OCI-LY1 (cell line): ENCODE measurements around the gene FYB2.

Source experiments
- H2AFZ ChIP-seq: fragments of 200-600 bp; sonication (generic), shearing (Covaris generic); 2 replicates; pipeline ENCODE4 v1.6.0; 2014; ENCODE audit warnings: antibody characterized with exemption, mild to moderate bottlenecking, low read length
- H3F3A ChIP-seq: fragments of 200-600 bp; sonication (generic), shearing (Covaris generic); 2 replicates; pipeline ENCODE4 v1.6.0; 2014; ENCODE audit warnings: mild to moderate bottlenecking, antibody characterized with exemption, low read length, moderate library complexity; ENCODE audit not compliant: insufficient read depth
- H3K27ac ChIP-seq: fragments of 200-600 bp; sonication (generic); 2 replicates; pipeline ENCODE4 v1.5.1; 2014; ENCODE audit warnings: low read length, mixed run types, mild to moderate bottlenecking, low read depth; ENCODE audit not compliant: poor library complexity, severe bottlenecking
- H3K27me3 ChIP-seq: fragments of 200-600 bp; sonication (generic); 2 replicates; pipeline ENCODE4 v1.6.0; 2014; ENCODE audit warnings: antibody characterized with exemption, mild to moderate bottlenecking, low read length, moderate library complexity; ENCODE audit not compliant: insufficient read depth
- H3K36me3 ChIP-seq: fragments of 200-600 bp; sonication (generic); 2 replicates; pipeline ENCODE4 v1.6.1; 2014; ENCODE audit warnings: mild to moderate bottlenecking, antibody characterized with exemption, low read length, moderate library complexity, mixed read lengths; ENCODE audit not compliant: insufficient read depth
- H3K4me1 ChIP-seq: fragments of 200-600 bp; sonication (generic); 2 replicates; pipeline ENCODE4 v1.5.1; 2014; ENCODE audit warnings: mild to moderate bottlenecking, low read length, moderate library complexity; ENCODE audit not compliant: insufficient read depth, severe bottlenecking
- H3K4me2 ChIP-seq: fragments of 200-600 bp; sonication (generic), shearing (Covaris generic); 2 replicates; pipeline ENCODE4 v1.6.1; 2014; ENCODE audit warnings: low read length
- H3K4me3 ChIP-seq: fragments of 200-600 bp; sonication (generic); 2 replicates; pipeline ENCODE4 v1.5.1; 2014; ENCODE audit warnings: low read length, low read depth, mild to moderate bottlenecking, mixed read lengths; ENCODE audit not compliant: poor library complexity, severe bottlenecking
- H3K79me2 ChIP-seq: fragments of 200-600 bp; shearing (Covaris generic); 2 replicates; pipeline ENCODE4 v1.6.1; 2016; ENCODE audit warnings: mixed run types, low read length, mixed read lengths; ENCODE audit not compliant: insufficient read depth
- H3K9ac ChIP-seq: fragments of 200-600 bp; sonication (generic), shearing (Covaris generic); 2 replicates; pipeline ENCODE4 v1.6.1; 2014; ENCODE audit warnings: mild to moderate bottlenecking, low read length, mixed read lengths
- H3K9me2 ChIP-seq: fragments of 200-600 bp; sonication (generic), shearing (Covaris generic); 2 replicates; pipeline ENCODE4 v1.6.1; 2014; ENCODE audit warnings: low read depth, mild to moderate bottlenecking, low read length, mixed read lengths
- H3K9me3 ChIP-seq: fragments of 200-600 bp; shearing (Covaris generic); 2 replicates; pipeline ENCODE4 v1.6.1; 2014; ENCODE audit warnings: low read length, mixed read lengths
- H4K20me1 ChIP-seq: fragments of 200-600 bp; sonication (generic), shearing (Covaris generic); 2 replicates; pipeline ENCODE4 v1.6.0; 2016; ENCODE audit warnings: mild to moderate bottlenecking, low read length; ENCODE audit not compliant: insufficient read depth
- CTCF ChIP-seq: fragments of 200-600 bp; sonication (generic), shearing (Covaris generic); IDR thresholded peaks from 2 replicates; pipeline ENCODE4 v1.5.1; 2017; ENCODE audit warnings: mild to moderate bottlenecking, antibody characterized with exemption, low read length, moderate library complexity, mixed read lengths
- EZH2 ChIP-seq: fragments of 200-600 bp; sonication (generic), shearing (Covaris generic); IDR thresholded peaks from 2 replicates; pipeline ENCODE4 v1.8.0; 2017; ENCODE audit warnings: borderline replicate concordance, mixed run types, mild to moderate bottlenecking, antibody characterized with exemption, low read length, moderate library complexity, mixed read lengths

Gene FYB2

GRCh38 chr1:56852476-56852875, 33.3 kb upstream of the FYB2 start:
- Histone ChIP-seq H3K36me3 (no peaks in the 10 kb centered on the region), H2AFZ (no peak overlapping the region), H3K79me2 (no peaks in the 10 kb centered on the region), H3K9ac (no peak overlapping the region), H3K9me2 (no peaks in the 10 kb centered on the region), H3K27me3 (no peaks in the 10 kb centered on the region), H3K4me1 (no peaks in the 10 kb centered on the region), H3F3A (no peaks in the 10 kb centered on the region), H3K4me2 (no peak overlapping the region), H4K20me1 (no peaks in the 10 kb centered on the region), H3K4me3 (no peak overlapping the region), H3K9me3 (no peaks in the 10 kb centered on the region), H3K27ac (no peak overlapping the region)
- TF ChIP-seq CTCF (no peak), EZH2 (no peak)

GRCh38 chr1:56850922-56851321, 31.7 kb upstream of the FYB2 start:
- Histone ChIP-seq H3K4me1 (no peaks in the 10 kb centered on the region), H3K4me3 (no peak overlapping the region), H3K36me3 (no peaks in the 10 kb centered on the region), H3K27ac (no peak overlapping the region), H3F3A (no peaks in the 10 kb centered on the region), H2AFZ (no peak overlapping the region), H3K79me2 (no peaks in the 10 kb centered on the region), H3K9me2 (no peaks in the 10 kb centered on the region), H4K20me1 (no peaks in the 10 kb centered on the region), H3K4me2 (no peak overlapping the region), H3K9me3 (no peaks in the 10 kb centered on the region), H3K9ac (no peak overlapping the region), H3K27me3 (no peaks in the 10 kb centered on the region)
- TF ChIP-seq CTCF (no peak), EZH2 (no peak)

- H3K4me3 ChIP-seq = no peak overlapping the region
- no peaks in the 10 kb centered on the region for H3K27me3 ChIP-seq
- H3F3A ChIP-seq = no peaks in the 10 kb centered on the region
- H3K36me3 ChIP-seq = no peaks in the 10 kb centered on the region
- H3K27ac ChIP-seq = no peak overlapping the region
- no peak overlapping the region for H3K4me2 ChIP-seq
- no peak overlapping the region for H3K9ac ChIP-seq
- no peak overlapping the region for H2AFZ ChIP-seq
- H3K4me1 ChIP-seq = no peaks in the 10 kb centered on the region
- H3K9me3 ChIP-seq = no peaks in the 10 kb centered on the region
- no peaks in the 10 kb centered on the region for H4K20me1 ChIP-seq
- no peaks in the 10 kb centered on the region for H3K79me2 ChIP-seq
- H3K9me2 ChIP-seq = no peaks in the 10 kb centered on the region
- TF ChIP-seq CTCF = no peak
- TF ChIP-seq EZH2 = no peak
Measured at GRCh38 chr1:56850411-56850810, 31.2 kb upstream of the FYB2 start.
